ENCODE results near the gene ST3GAL4.

Gene ST3GAL4

GRCh38 chr11:126409620-126409985, 54.1 kb downstream of the ST3GAL4 start:
- DNase-seq, result no peak

GRCh38 chr11:126410649-126411048, 55.2 kb downstream of the ST3GAL4 start:
- no peak for DNase-seq

GRCh38 chr11:126411971-126412381, 56.5 kb downstream of the ST3GAL4 start:
- no peak for DNase-seq

- no peak for DNase-seq
Measured at GRCh38 chr11:126413426-126413825, 57.9 kb downstream of the ST3GAL4 start.

- no peak for DNase-seq
Measured at GRCh38 chr11:126413843-126414405, 58.4 kb downstream of the ST3GAL4 start.

GRCh38 chr11:126414615-126415014, 59.1 kb downstream of the ST3GAL4 start:
- DNase-seq, result no peak

- DNase-seq, result no peak
Measured at GRCh38 chr11:126415128-126415527, 59.6 kb downstream of the ST3GAL4 start.

GRCh38 chr11:126415669-126416420, 60.4 kb downstream of the ST3GAL4 start:
- DNase-seq, result no peak

GRCh38 chr11:126416542-126417090, 61.1 kb downstream of the ST3GAL4 start:
- no peak for DNase-seq

GRCh38 chr11:126417091-126417862, 61.8 kb downstream of the ST3GAL4 start:
- DNase-seq, result no peak

GRCh38 chr11:126418887-126419286, 63.4 kb downstream of the ST3GAL4 start:
- no peak for DNase-seq

GRCh38 chr11:126419801-126420697, 64.6 kb downstream of the ST3GAL4 start:
- no peak for DNase-seq

- DNase-seq, result no peak
Measured at GRCh38 chr11:126420698-126421256, 65.3 kb downstream of the ST3GAL4 start.

GRCh38 chr11:126421271-126421671, 65.8 kb downstream of the ST3GAL4 start:
- DNase-seq, result no peak

GRCh38 chr11:126422446-126422845, 67.0 kb downstream of the ST3GAL4 start:
- DNase-seq, result no peak

GRCh38 chr11:126423154-126423553, 67.7 kb downstream of the ST3GAL4 start:
- DNase-seq, result no peak

- DNase-seq, result no peak
Measured at GRCh38 chr11:126423743-126424142, 68.3 kb downstream of the ST3GAL4 start.

- DNase-seq, result no peak
Measured at GRCh38 chr11:126424471-126425039, 69.1 kb downstream of the ST3GAL4 start.

- no peak for DNase-seq
Measured at GRCh38 chr11:126426106-126426505, 70.6 kb downstream of the ST3GAL4 start.

GRCh38 chr11:126426820-126427749, 71.6 kb downstream of the ST3GAL4 start:
- no peak for DNase-seq
